ENCODE results near the gene EFCAB6.

The EFCAB6 gene

GRCh38 chr22:43811777-43812148 lies 342 bp downstream of the EFCAB6 start:
- DNase-seq: no peak

GRCh38 chr22:43802897-43803495 lies 9.1 kb downstream of the EFCAB6 start:
- no peak for DNase-seq

- DNase-seq: no peak
Measured at GRCh38 chr22:43800970-43801369, 11.1 kb downstream of the EFCAB6 start.

- DNase-seq: no peak
Measured at GRCh38 chr22:43798492-43798891, 13.6 kb downstream of the EFCAB6 start.

- DNase-seq: no peak
Measured at GRCh38 chr22:43796567-43796966, 15.5 kb downstream of the EFCAB6 start.

- no peak for DNase-seq
Measured at GRCh38 chr22:43795320-43795719, 16.8 kb downstream of the EFCAB6 start.

- DNase-seq: no peak
Measured at GRCh38 chr22:43792905-43793304, 19.2 kb downstream of the EFCAB6 start.

GRCh38 chr22:43789452-43789851 lies 22.7 kb downstream of the EFCAB6 start:
- DNase-seq: no peak

- DNase-seq: no peak
Measured at GRCh38 chr22:43783777-43784176, 28.3 kb downstream of the EFCAB6 start.

GRCh38 chr22:43782448-43782847 lies 29.7 kb downstream of the EFCAB6 start:
- DNase-seq: no peak

- no peak for DNase-seq
Measured at GRCh38 chr22:43777286-43777685, 34.8 kb downstream of the EFCAB6 start.

- no peak for DNase-seq
Measured at GRCh38 chr22:43776081-43776670, 35.9 kb downstream of the EFCAB6 start.

- no peak for DNase-seq
Measured at GRCh38 chr22:43774318-43774915, 37.7 kb downstream of the EFCAB6 start.

- DNase-seq: no peak
Measured at GRCh38 chr22:43772831-43773230, 39.3 kb downstream of the EFCAB6 start.

- DNase-seq: no peak
Measured at GRCh38 chr22:43755452-43755851, 56.7 kb downstream of the EFCAB6 start.

GRCh38 chr22:43755011-43755410 lies 57.1 kb downstream of the EFCAB6 start:
- DNase-seq: no peak

- no peak for DNase-seq
Measured at GRCh38 chr22:43754176-43754575, 57.9 kb downstream of the EFCAB6 start.

- no peak for DNase-seq
Measured at GRCh38 chr22:43753688-43754087, 58.4 kb downstream of the EFCAB6 start.

- DNase-seq: no peak
Measured at GRCh38 chr22:43750751-43751150, 61.4 kb downstream of the EFCAB6 start.

- no peak for DNase-seq
Measured at GRCh38 chr22:43749473-43749872, 62.6 kb downstream of the EFCAB6 start.

GRCh38 chr22:43747877-43748276 lies 64.2 kb downstream of the EFCAB6 start:
- no peak for DNase-seq

- no peak for DNase-seq
Measured at GRCh38 chr22:43747058-43747457, 65.0 kb downstream of the EFCAB6 start.

GRCh38 chr22:43745783-43746356 lies 66.2 kb downstream of the EFCAB6 start:
- no peak for DNase-seq

- DNase-seq: no peak
Measured at GRCh38 chr22:43745411-43745770, 66.7 kb downstream of the EFCAB6 start.
